ENCODE measurements around the gene CACNA1E.

- TF ChIP-seq ZFP30 (CRISPR knock-in tag; IDR thresholded peaks at IDR 0.05) (no peak), ARNTL (CRISPR knock-in tag; IDR thresholded peaks at IDR 0.05; ENCODE audit: borderline replicate concordance, low read depth) (no peak), CREB5 (CRISPR knock-in tag; IDR thresholded peaks at IDR 0.05; ENCODE audit: low read depth) (no peak), TOX (CRISPR knock-in tag; IDR thresholded peaks at IDR 0.05; ENCODE audit: borderline replicate concordance) (no peak), OSR1 (CRISPR knock-in tag; IDR thresholded peaks at IDR 0.05) (no peak), ZFP3 (CRISPR knock-in tag; IDR thresholded peaks at IDR 0.05) (no peak), ISL1 (CRISPR knock-in tag; IDR thresholded peaks at IDR 0.05) (no peak), PATZ1 (CRISPR knock-in tag; IDR thresholded peaks at IDR 0.05; ENCODE audit: borderline replicate concordance) (no peak)
Observed at GRCh38 chr1:181704546-181704945, 221.2 kb downstream of the CACNA1E start.

Measured in SK-N-SH treated with all-trans-retinoic acid at 6 μM for 48 hours (cell line).